Measurements from ENCODE around the gene BRMS1.
"Not testable (repeated sequence)": the region's sequence is repeated elsewhere in the genome, so short reads cannot be mapped to it uniquely, and the experiment has no call there.

Gene BRMS1

GRCh38 chr11:66327171-66328030, 17.5 kb downstream of the BRMS1 start:
- H3K4me3 ChIP-seq (ENCODE audit: low read length): no peak overlapping the region
- TF ChIP-seq ZNF274 (IDR thresholded peaks at IDR 0.05; ENCODE audit: low read depth, low read length): no peak

GRCh38 chr11:66326261-66327111, 18.4 kb downstream of the BRMS1 start:
- H3K4me3 ChIP-seq (ENCODE audit: low read length): no peak overlapping the region
- no peak for TF ChIP-seq ZNF274 (IDR thresholded peaks at IDR 0.05; ENCODE audit: low read depth, low read length)

GRCh38 chr11:66325263-66325671, 19.6 kb downstream of the BRMS1 start:
- no peak for TF ChIP-seq ZNF274 (IDR thresholded peaks at IDR 0.05; ENCODE audit: low read depth, low read length)
- no peak overlapping the region for H3K4me3 ChIP-seq (ENCODE audit: low read length)

GRCh38 chr11:66324664-66325063, 20.2 kb downstream of the BRMS1 start:
- no peak for TF ChIP-seq ZNF274 (IDR thresholded peaks at IDR 0.05; ENCODE audit: low read depth, low read length)
- no peak overlapping the region for H3K4me3 ChIP-seq (ENCODE audit: low read length)

- no peak overlapping the region for H3K4me3 ChIP-seq (ENCODE audit: low read length)
- no peak for TF ChIP-seq ZNF274 (IDR thresholded peaks at IDR 0.05; ENCODE audit: low read depth, low read length)
These were observed 21.2 kb downstream of the BRMS1 start for GRCh38 chr11:66323684-66324083.

- no peak for TF ChIP-seq ZNF274 (IDR thresholded peaks at IDR 0.05; ENCODE audit: low read depth, low read length)
- H3K4me3 ChIP-seq (ENCODE audit: low read length): no peak overlapping the region
These were observed 22.0 kb downstream of the BRMS1 start for GRCh38 chr11:66322732-66323427.

- TF ChIP-seq ZNF274 (IDR thresholded peaks at IDR 0.05; ENCODE audit: low read depth, low read length): no peak
- H3K4me3 ChIP-seq (ENCODE audit: low read length): no peak overlapping the region
These were observed 23.3 kb downstream of the BRMS1 start for GRCh38 chr11:66321606-66322005.

- not testable (repeated sequence) for H3K4me3 ChIP-seq (ENCODE audit: low read length)
These were observed 24.2 kb downstream of the BRMS1 start for GRCh38 chr11:66320748-66321147.

GRCh38 chr11:66320289-66320688, 24.6 kb downstream of the BRMS1 start:
- H3K4me3 ChIP-seq (ENCODE audit: low read length): not testable (repeated sequence)

- no peak for TF ChIP-seq ZNF274 (IDR thresholded peaks at IDR 0.05; ENCODE audit: low read depth, low read length)
- H3K4me3 ChIP-seq (ENCODE audit: low read length): no peak overlapping the region
These were observed 26.3 kb downstream of the BRMS1 start for GRCh38 chr11:66318600-66318970.

- H3K4me3 ChIP-seq (ENCODE audit: low read length): no peak overlapping the region; the same call in 1 of the 2 replicates
- no peak for TF ChIP-seq ZNF274 (IDR thresholded peaks at IDR 0.05; ENCODE audit: low read depth, low read length)
These were observed 26.9 kb downstream of the BRMS1 start for GRCh38 chr11:66317723-66318599.

- no peak overlapping the region; the same call in 1 of the 2 replicates for H3K4me3 ChIP-seq (ENCODE audit: low read length)
- TF ChIP-seq ZNF274 (IDR thresholded peaks at IDR 0.05; ENCODE audit: low read depth, low read length): no peak
These were observed 27.6 kb downstream of the BRMS1 start for GRCh38 chr11:66317322-66317722.

GRCh38 chr11:66316849-66317251, 28.1 kb downstream of the BRMS1 start, which contains the start of gene CD248:
TSS of gene CD248 (minus strand) at chr11:66317044. CDS start at chr11:66317027, 17 bp downstream.
- no peak within 1 kb of the TSS; the same call in 1 of the 2 replicates for H3K4me3 ChIP-seq (ENCODE audit: low read length)

More at GRCh38 chr11:66316849-66317251, 28.1 kb downstream of the BRMS1 start, which contains the start of gene CD248:
- TF ChIP-seq ZNF274 (IDR thresholded peaks at IDR 0.05; ENCODE audit: low read depth, low read length): no peak
